ENCODE data around the gene CYFIP1. TPM values are rescaled to one million over a fixed set of nuclear protein-coding genes. Genes with fewer than 3 reads are reported as not detected.
A peak's percentile ranks its signal among the peaks of the same experiment; 100 is the strongest.

CYFIP1 gene
- total RNA-seq, 1 donor from 2014 or later, result 116 TPM

- Mint-ChIP-seq H3K9me3 (ENCODE audit: unreplicated experiment) (no peaks in the 10 kb centered on the region), H3K36me3 (ENCODE audit: low read depth, unreplicated experiment) (peaks cover 5% of the 10 kb centered on the region), H3K4me1 (ENCODE audit: low read depth, unreplicated experiment) (peaks cover 33% of the 10 kb centered on the region), H3K4me3 (ENCODE audit: unreplicated experiment) (no peak overlapping the region), H3K27ac (ENCODE audit: unreplicated experiment) (no peak overlapping the region), H3K27me3 (ENCODE audit: low read depth, unreplicated experiment) (no peaks in the 10 kb centered on the region)
- H3K27ac ChIP-seq (ENCODE audit: low read depth, low read length), result no peak overlapping the region
- FAIRE-seq, result no peak
- H2AFZ ChIP-seq (ENCODE audit: low read depth, low read length), result no peak overlapping the region
- H3K36me3 ChIP-seq (ENCODE audit: insufficient read depth, low read length), result no peaks in the 10 kb centered on the region
- H3K9me3 ChIP-seq (ENCODE audit: insufficient read depth, low read depth, low read length), result no peaks in the 10 kb centered on the region
- no peak for TF ChIP-seq CTCF (IDR thresholded peaks at IDR 0.05; ENCODE audit: insufficient read depth, low read depth, low read length)
- no peak for TF ChIP-seq EZH2 (IDR thresholded peaks at IDR 0.05; ENCODE audit: insufficient read depth, low read length)
- DNase-seq (ENCODE audit: low read depth), result no peak
- no peak overlapping the region for H3K4me3 ChIP-seq (ENCODE audit: insufficient read depth, low read depth, low read length)
- peak overlapping the region; percentile 22 for H3K4me2 ChIP-seq (ENCODE audit: low read length)
- no peaks in the 10 kb centered on the region for H3K27me3 ChIP-seq (ENCODE audit: insufficient read depth, low read length)
- peaks cover 93% of the 10 kb centered on the region for H3K79me2 ChIP-seq (ENCODE audit: insufficient read depth, low read length)
- peaks cover 82% of the 10 kb centered on the region for H4K20me1 ChIP-seq (ENCODE audit: insufficient read depth, low read length)
- H3K4me1 ChIP-seq (ENCODE audit: insufficient read depth, low read length), result peaks cover 10% of the 10 kb centered on the region
- peak overlapping the region; percentile 23 for H3K9ac ChIP-seq (ENCODE audit: low read length)
These were observed 27.2 kb downstream of the CYFIP1 start for GRCh38 chr15:22952796-22953579.

- Histone ChIP-seq H3K27ac (ENCODE audit: low read depth, low read length) (no peak overlapping the region), H3K4me2 (ENCODE audit: low read length) (no peak overlapping the region), H3K4me1 (ENCODE audit: insufficient read depth, low read length) (peaks cover 10% of the 10 kb centered on the region), H3K4me3 (ENCODE audit: insufficient read depth, low read depth, low read length) (no peak overlapping the region), H3K79me2 (ENCODE audit: insufficient read depth, low read length) (peaks cover 96% of the 10 kb centered on the region), H3K27me3 (ENCODE audit: insufficient read depth, low read length) (no peaks in the 10 kb centered on the region), H4K20me1 (ENCODE audit: insufficient read depth, low read length) (peaks cover 85% of the 10 kb centered on the region), H3K36me3 (ENCODE audit: insufficient read depth, low read length) (no peaks in the 10 kb centered on the region), H3K9ac (ENCODE audit: low read length) (no peak overlapping the region), H3K9me3 (ENCODE audit: insufficient read depth, low read depth, low read length) (no peaks in the 10 kb centered on the region), H2AFZ (ENCODE audit: low read depth, low read length) (no peak overlapping the region)
- H3K4me1 Mint-ChIP-seq (ENCODE audit: low read depth, unreplicated experiment), result peaks cover 33% of the 10 kb centered on the region
- no peaks in the 10 kb centered on the region for H3K9me3 Mint-ChIP-seq (ENCODE audit: unreplicated experiment)
- DNase-seq (ENCODE audit: low read depth) (no peak), FAIRE-seq (no peak)
- H3K36me3 Mint-ChIP-seq (ENCODE audit: low read depth, unreplicated experiment), result peaks cover 6% of the 10 kb centered on the region
- H3K27me3 Mint-ChIP-seq (ENCODE audit: low read depth, unreplicated experiment), result no peaks in the 10 kb centered on the region
- H3K27ac Mint-ChIP-seq (ENCODE audit: unreplicated experiment), result no peak overlapping the region
- no peak overlapping the region for H3K4me3 Mint-ChIP-seq (ENCODE audit: unreplicated experiment)
- no peak for TF ChIP-seq CTCF (IDR thresholded peaks at IDR 0.05; ENCODE audit: insufficient read depth, low read depth, low read length)
- TF ChIP-seq EZH2 (IDR thresholded peaks at IDR 0.05; ENCODE audit: insufficient read depth, low read length), result no peak
These were observed 28.5 kb downstream of the CYFIP1 start for GRCh38 chr15:22951381-22952280.

Data from astrocyte (in vitro differentiated cells and primary cell).